ENCODE data around the gene OBSL1. TPM values are rescaled to one million over a fixed set of nuclear protein-coding genes. Genes with fewer than 3 reads are reported as not detected.

Gene OBSL1
- total and polyA plus RNA-seq, 2 donors (not counting 3 experiments of a cell fraction or from before 2014, with no cell fraction given) = 16.7 to 20.7 TPM

DNA sequence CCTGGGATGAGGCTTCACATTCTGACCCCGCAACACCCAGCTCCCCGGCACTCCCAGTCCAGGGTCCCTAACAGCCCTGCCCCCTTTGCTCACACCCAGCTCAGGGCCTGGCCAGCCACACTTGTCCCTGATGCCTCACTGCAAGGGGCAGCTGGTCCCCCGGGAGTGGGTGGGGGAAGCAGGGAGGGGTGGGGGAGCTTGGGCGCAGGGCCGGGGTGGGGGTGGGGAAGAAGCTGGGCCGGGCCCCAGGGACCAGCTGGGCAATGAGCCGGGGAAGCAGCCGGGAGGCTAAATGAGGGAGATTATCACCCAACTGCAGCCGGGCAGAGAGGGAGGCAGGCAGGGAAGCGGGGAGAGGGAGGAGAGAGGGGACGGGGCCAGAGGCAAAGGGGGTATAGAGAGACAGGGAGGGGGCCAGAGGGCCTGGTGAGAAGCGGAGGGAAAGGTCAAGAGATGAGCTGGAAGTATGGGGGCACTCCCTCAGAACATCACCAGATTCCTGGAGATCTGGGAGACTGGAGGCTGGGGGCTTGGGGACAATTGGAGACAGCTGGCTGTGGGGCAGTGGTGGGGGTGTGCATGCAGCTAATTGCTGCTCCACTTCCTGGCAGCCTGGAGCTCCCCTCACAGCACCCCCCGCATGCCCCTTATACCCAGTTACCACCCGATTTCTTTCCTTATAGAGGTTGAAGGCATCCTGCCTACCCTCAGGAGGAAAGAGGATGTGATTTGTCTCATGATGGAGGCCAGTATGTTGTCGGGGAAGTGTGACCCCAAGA is 59.6 kb downstream of the OBSL1 start:
- no peak for TF ChIP-seq EZH2 (IDR thresholded peaks at IDR 0.05; ENCODE audit: borderline replicate concordance, low read depth, low read length, severe bottlenecking)
- no peak for TF ChIP-seq FOS (IDR thresholded peaks at IDR 0.05; ENCODE audit: borderline replicate concordance, insufficient read depth, low read length)
- TF ChIP-seq, protein P1, sequence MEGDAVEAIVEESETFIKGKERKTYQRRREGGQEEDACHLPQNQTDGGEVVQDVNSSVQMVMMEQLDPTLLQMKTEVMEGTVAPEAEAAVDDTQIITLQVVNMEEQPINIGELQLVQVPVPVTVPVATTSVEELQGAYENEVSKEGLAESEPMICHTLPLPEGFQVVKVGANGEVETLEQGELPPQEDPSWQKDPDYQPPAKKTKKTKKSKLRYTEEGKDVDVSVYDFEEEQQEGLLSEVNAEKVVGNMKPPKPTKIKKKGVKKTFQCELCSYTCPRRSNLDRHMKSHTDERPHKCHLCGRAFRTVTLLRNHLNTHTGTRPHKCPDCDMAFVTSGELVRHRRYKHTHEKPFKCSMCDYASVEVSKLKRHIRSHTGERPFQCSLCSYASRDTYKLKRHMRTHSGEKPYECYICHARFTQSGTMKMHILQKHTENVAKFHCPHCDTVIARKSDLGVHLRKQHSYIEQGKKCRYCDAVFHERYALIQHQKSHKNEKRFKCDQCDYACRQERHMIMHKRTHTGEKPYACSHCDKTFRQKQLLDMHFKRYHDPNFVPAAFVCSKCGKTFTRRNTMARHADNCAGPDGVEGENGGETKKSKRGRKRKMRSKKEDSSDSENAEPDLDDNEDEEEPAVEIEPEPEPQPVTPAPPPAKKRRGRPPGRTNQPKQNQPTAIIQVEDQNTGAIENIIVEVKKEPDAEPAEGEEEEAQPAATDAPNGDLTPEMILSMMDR (IDR thresholded peaks at IDR 0.05; ENCODE audit: extremely low read depth in 1 of 2, insufficient read depth in 1 of 2, low read depth in 1 of 2, low read length in 2 of 2) = no peak
- Histone ChIP-seq H3K4me2 (ENCODE audit: insufficient read depth, low read length) (no peak overlapping the region), H2AFZ (ENCODE audit: low read depth, low read length) (no peak overlapping the region), H3K27ac (ENCODE audit: insufficient read depth, low read depth, low read length) (no peak overlapping the region), H4K20me1 (replicated peaks; ENCODE audit: control insufficient read depth, extremely low read depth, insufficient read depth, low read length) (no peaks in the 10 kb centered on the region), H3K4me1 (ENCODE audit: control insufficient read depth, extremely low read depth, insufficient read depth, low read length) (no peaks in the 10 kb centered on the region), H3K4me3 (replicated peaks in 1 of 3; ENCODE audit: insufficient read depth in 1 of 3, low read depth in 1 of 3, low read length in 3 of 3) (no peak overlapping the region), H3K9me3 (replicated peaks; ENCODE audit: control insufficient read depth, insufficient read depth, low read length) (no peaks in the 10 kb centered on the region), H3K9me1 (replicated peaks; ENCODE audit: control insufficient read depth, extremely low read depth, insufficient read depth, low read length) (no peaks in the 10 kb centered on the region), H3K36me3 (ENCODE audit: control insufficient read depth in 2 of 2, extremely low read depth in 1 of 2, insufficient read depth in 2 of 2, low read length in 2 of 2) (no peaks in the 10 kb centered on the region), H3K27me3 (ENCODE audit: control insufficient read depth in 2 of 2, insufficient read depth in 2 of 2, low read length in 2 of 2) (peaks cover 50 to 58% of the 10 kb centered on the region in 2 experiments), H3K9ac (replicated peaks; ENCODE audit: extremely low read depth, insufficient read depth, low read length) (no peak overlapping the region), H3K79me2 (ENCODE audit: control insufficient read depth, insufficient read depth, low read length) (no peaks in the 10 kb centered on the region)
- FAIRE-seq (no peak), DNase-seq (ENCODE audit: low read depth, low spot score) (no peak)
- ChIA-PET POLR2A (no interaction called here), CTCF (interaction anchor here (1.0 to 6.6 kb wide), 7 partner anchors 9 to 109 kb away, joined by 3 to 39 read pairs (median 4); a partner anchor contains a TSS)
- dilution Hi-C loops (cut with MboI; ENCODE audit: extremely low pct_ligation_motif_present, low sequenced_read_pairs) (no loop called here), intact Hi-C loops (cut with micrococcal nuclease) (no loop called here)
- no TSS peak for BruUV-seq (replicated peaks)

All from endothelial cell of umbilical vein (primary cell).